ENCODE measurements around the gene ELL. TPM values are rescaled to one million over a fixed set of nuclear protein-coding genes. Genes with fewer than 3 reads are reported as not detected.

The ELL gene
- total and polyA plus RNA-seq, 2 experiments from 2014 or later, result 11.3 to 20.1 TPM

DNA sequence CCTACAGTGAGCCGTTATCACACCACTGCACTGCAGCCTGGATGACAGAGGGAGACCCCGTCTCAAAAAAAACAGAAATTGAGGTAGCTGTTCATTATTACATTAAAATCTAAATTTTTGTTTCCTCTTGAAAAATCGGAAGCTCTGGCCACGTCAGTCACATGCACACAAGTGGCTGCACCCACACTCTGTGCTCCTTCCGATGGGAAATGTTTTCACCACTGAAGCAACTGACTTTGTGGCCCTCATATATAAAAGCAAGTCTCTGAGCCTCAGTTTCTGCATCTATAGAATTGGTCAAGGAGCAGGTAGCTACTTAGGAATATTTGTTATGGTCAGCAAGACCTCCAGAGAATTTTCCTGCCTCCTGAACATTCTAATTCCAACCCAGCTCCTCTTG, 128.9 kb downstream of the ELL start:
- Histone ChIP-seq H3K36me3 (ENCODE audit: insufficient read depth) (no peaks in the 10 kb centered on the region), H3F3A (replicated peaks; ENCODE audit: low read depth) (0 out of 2 replicates have a peak, but pooled peaks cover 12% of the 10 kb centered on the region), H3K4me1 (ENCODE audit: insufficient read depth) (peaks cover 2% of the 10 kb centered on the region; the same call in 1 of the 2 replicates), H3K9me2 (ENCODE audit: insufficient read depth) (no peaks in the 10 kb centered on the region), H3K27ac (ENCODE audit: low read depth) (no peak overlapping the region), H3K4me2 (no peak overlapping the region), H3K4me3 (no peak overlapping the region), H4K20me1 (replicated peaks; ENCODE audit: insufficient read depth) (no peaks in the 10 kb centered on the region), H2AFZ (no peak overlapping the region), H3K79me2 (replicated peaks; ENCODE audit: insufficient read depth) (no peaks in the 10 kb centered on the region), H3K27me3 (ENCODE audit: insufficient read depth) (peaks cover 13% of the 10 kb centered on the region)
- Mint-ChIP-seq H3K27ac (no peak overlapping the region), H3K36me3 (ENCODE audit: low read depth) (peaks cover 11% of the 10 kb centered on the region), H3K27me3 (ENCODE audit: insufficient read depth, low read depth, poor library complexity) (peaks cover 25% of the 10 kb centered on the region), H3K4me3 (no peak overlapping the region), H3K9me3 (no peaks in the 10 kb centered on the region), H3K4me1 (peaks cover 3% of the 10 kb centered on the region; the same call in 1 of the 3 replicates)
- no peak for DNase-seq (ENCODE audit: low spot score)
- TF ChIP-seq CREB1 (CRISPR knock-in tag; IDR thresholded peaks at IDR 0.05; ENCODE audit: low read depth) (no peak), ZNF331 (CRISPR knock-in tag; IDR thresholded peaks at IDR 0.05; ENCODE audit: low read depth) (no peak), ZNF114 (CRISPR knock-in tag; IDR thresholded peaks at IDR 0.05) (no peak), JUNB (IDR thresholded peaks at IDR 0.05; ENCODE audit: unreplicated experiment) (no peak), EZH2phosphoT487 (IDR thresholded peaks at IDR 0.05; ENCODE audit: unreplicated experiment) (no peak), ETS1 (IDR thresholded peaks at IDR 0.05) (no peak), STAT1 (IDR thresholded peaks at IDR 0.05; ENCODE audit: unreplicated experiment) (no peak)
- ATAC-seq, result no peak

Other genes starting within 250 kb of the ELL start
- 0.35 and 0.89 TPM in 2 replicates for gene IQCN, start 247.6 kb downstream of the ELL start, total RNA-seq (2014; rRNA removed; shearing (Covaris generic))
- 0.10 TPM in 1 of 2 replicates, not detected in the other for gene IQCN, start 247.6 kb downstream of the ELL start, polyA plus RNA-seq (2016; fragmentation: Nextera tagmentation; extraction: Ambion mirVana)
- 154 and 181 TPM in 2 replicates for gene JUND, start 240.4 kb downstream of the ELL start, total RNA-seq (2014; rRNA removed; shearing (Covaris generic))
- 40.0 and 52.5 TPM in 2 replicates for gene JUND, start 240.4 kb downstream of the ELL start, polyA plus RNA-seq (2016; fragmentation: Nextera tagmentation; extraction: Ambion mirVana)
- 511 and 591 TPM in 2 replicates for gene LSM4, start 199.0 kb downstream of the ELL start, total RNA-seq (2014; rRNA removed; shearing (Covaris generic))
- gene LSM4, start 199.0 kb downstream of the ELL start, polyA plus RNA-seq (2016; fragmentation: Nextera tagmentation; extraction: Ambion mirVana), result 637 and 641 TPM in 2 replicates
- gene PGPEP1, start 181.5 kb downstream of the ELL start, total RNA-seq (2014; rRNA removed; shearing (Covaris generic)), result 18.9 and 27.6 TPM in 2 replicates
- 15.5 and 19.4 TPM in 2 replicates for gene PGPEP1, start 181.5 kb downstream of the ELL start, polyA plus RNA-seq (2016; fragmentation: Nextera tagmentation; extraction: Ambion mirVana)
- 15.7 and 19.8 TPM in 2 replicates for gene GDF15, start 135.9 kb downstream of the ELL start, total RNA-seq (2014; rRNA removed; shearing (Covaris generic))
- 12.6 and 18.3 TPM in 2 replicates for gene GDF15, start 135.9 kb downstream of the ELL start, polyA plus RNA-seq (2016; fragmentation: Nextera tagmentation; extraction: Ambion mirVana)
- 0.17 TPM in 1 of 2 replicates, not detected in the other for gene LRRC25, start 124.4 kb downstream of the ELL start, total RNA-seq (2014; rRNA removed; shearing (Covaris generic))
- gene LRRC25, start 124.4 kb downstream of the ELL start, polyA plus RNA-seq (2016; fragmentation: Nextera tagmentation; extraction: Ambion mirVana), result 0.14 and 0.24 TPM in 2 replicates
- gene SSBP4, start 102.7 kb downstream of the ELL start, total RNA-seq (2014; rRNA removed; shearing (Covaris generic)), result 42.8 and 44.4 TPM in 2 replicates
- gene SSBP4, start 102.7 kb downstream of the ELL start, polyA plus RNA-seq (2016; fragmentation: Nextera tagmentation; extraction: Ambion mirVana), result 47.9 and 52.0 TPM in 2 replicates
- gene ISYNA1, start 83.9 kb downstream of the ELL start, total RNA-seq (2014; rRNA removed; shearing (Covaris generic)), result 199 and 208 TPM in 2 replicates
- 191 and 217 TPM in 2 replicates for gene ISYNA1, start 83.9 kb downstream of the ELL start, polyA plus RNA-seq (2016; fragmentation: Nextera tagmentation; extraction: Ambion mirVana)
- 291 and 367 TPM in 2 replicates for gene FKBP8, start 21.5 kb upstream of the ELL start, total RNA-seq (2014; rRNA removed; shearing (Covaris generic))
- 158 and 164 TPM in 2 replicates for gene FKBP8, start 21.5 kb upstream of the ELL start, polyA plus RNA-seq (2016; fragmentation: Nextera tagmentation; extraction: Ambion mirVana)
- 162 and 164 TPM in 2 replicates for gene KXD1, start 35.8 kb upstream of the ELL start, total RNA-seq (2014; rRNA removed; shearing (Covaris generic))
- 108 and 111 TPM in 2 replicates for gene KXD1, start 35.8 kb upstream of the ELL start, polyA plus RNA-seq (2016; fragmentation: Nextera tagmentation; extraction: Ambion mirVana)
- 627 and 649 TPM in 2 replicates for gene UBA52, start 49.8 kb upstream of the ELL start, total RNA-seq (2014; rRNA removed; shearing (Covaris generic))
- gene UBA52, start 49.8 kb upstream of the ELL start, polyA plus RNA-seq (2016; fragmentation: Nextera tagmentation; extraction: Ambion mirVana), result 1,301 and 1,361 TPM in 2 replicates
- 121 and 124 TPM in 2 replicates for gene REX1BD, start 66.7 kb upstream of the ELL start, total RNA-seq (2014; rRNA removed; shearing (Covaris generic))
- gene REX1BD, start 66.7 kb upstream of the ELL start, polyA plus RNA-seq (2016; fragmentation: Nextera tagmentation; extraction: Ambion mirVana), result 135 and 138 TPM in 2 replicates
- 17.1 and 18.1 TPM in 2 replicates for gene CRLF1, start 84.7 kb upstream of the ELL start, total RNA-seq (2014; rRNA removed; shearing (Covaris generic))
- 19.7 and 22.9 TPM in 2 replicates for gene CRLF1, start 84.7 kb upstream of the ELL start, polyA plus RNA-seq (2016; fragmentation: Nextera tagmentation; extraction: Ambion mirVana)
- gene TMEM59L, start 90.8 kb upstream of the ELL start, total RNA-seq (2014; rRNA removed; shearing (Covaris generic)), result 6.8 and 9.8 TPM in 2 replicates
- 15.7 and 16.2 TPM in 2 replicates for gene TMEM59L, start 90.8 kb upstream of the ELL start, polyA plus RNA-seq (2016; fragmentation: Nextera tagmentation; extraction: Ambion mirVana)
- 11.2 and 13.7 TPM in 2 replicates for gene KLHL26, start 115.0 kb upstream of the ELL start, total RNA-seq (2014; rRNA removed; shearing (Covaris generic))
- 3.6 and 6.4 TPM in 2 replicates for gene KLHL26, start 115.0 kb upstream of the ELL start, polyA plus RNA-seq (2016; fragmentation: Nextera tagmentation; extraction: Ambion mirVana)
- 5.4 and 7.1 TPM in 2 replicates for gene CRTC1, start 161.6 kb upstream of the ELL start, total RNA-seq (2014; rRNA removed; shearing (Covaris generic))
- 6.7 and 8.4 TPM in 2 replicates for gene CRTC1, start 161.6 kb upstream of the ELL start, polyA plus RNA-seq (2016; fragmentation: Nextera tagmentation; extraction: Ambion mirVana)